ENCODE measurements around the gene KRTAP12-1.

Gene KRTAP12-1

GRCh38 chr21:44684483-44684882, 2.5 kb upstream of the KRTAP12-1 start:
- Histone ChIP-seq H3K9ac (ENCODE audit: low read depth, low read length, poor library complexity, severe bottlenecking) (no peak overlapping the region), H2AFZ (ENCODE audit: low read length) (no peak overlapping the region), H3K79me2 (ENCODE audit: insufficient read depth, low read length) (no peaks in the 10 kb centered on the region), H3K4me2 (ENCODE audit: low read depth, low read length, poor library complexity, severe bottlenecking) (no peak overlapping the region), H3K9me3 (ENCODE audit: insufficient read depth, low read depth, low read length) (no peaks in the 10 kb centered on the region), H3K27me3 (ENCODE audit: insufficient read depth, low read length, poor library complexity, severe bottlenecking) (no peaks in the 10 kb centered on the region), H3K9me2 (replicated peaks; ENCODE audit: low read depth, low read length) (no peaks in the 10 kb centered on the region), H4K20me1 (ENCODE audit: insufficient read depth, low read length, poor library complexity, severe bottlenecking) (no peaks in the 10 kb centered on the region), H3F3A (ENCODE audit: low read depth) (no peaks in the 10 kb centered on the region), H3K36me3 (ENCODE audit: insufficient read depth, low read length) (no peaks in the 10 kb centered on the region), H3K4me3 (ENCODE audit: low read length, poor library complexity, severe bottlenecking) (no peak overlapping the region), H3K4me1 (ENCODE audit: insufficient read depth, low read length, poor library complexity, severe bottlenecking) (no peaks in the 10 kb centered on the region)
- TF ChIP-seq EZH2phosphoT487 (IDR thresholded peaks at IDR 0.05; ENCODE audit: borderline replicate concordance) (no peak), CTCF (conservative IDR thresholded peaks at IDR 0.05; ENCODE audit: low read length) (no peak)

- Histone ChIP-seq H3K27me3 (ENCODE audit: insufficient read depth, low read length, poor library complexity, severe bottlenecking) (no peaks in the 10 kb centered on the region), H3F3A (ENCODE audit: low read depth) (no peaks in the 10 kb centered on the region), H3K36me3 (ENCODE audit: insufficient read depth, low read length) (no peaks in the 10 kb centered on the region), H3K9ac (ENCODE audit: low read depth, low read length, poor library complexity, severe bottlenecking) (no peak overlapping the region), H4K20me1 (ENCODE audit: insufficient read depth, low read length, poor library complexity, severe bottlenecking) (no peaks in the 10 kb centered on the region), H3K4me3 (ENCODE audit: low read length, poor library complexity, severe bottlenecking) (no peak overlapping the region), H3K79me2 (ENCODE audit: insufficient read depth, low read length) (no peaks in the 10 kb centered on the region), H3K9me3 (ENCODE audit: insufficient read depth, low read depth, low read length) (no peaks in the 10 kb centered on the region), H3K4me1 (ENCODE audit: insufficient read depth, low read length, poor library complexity, severe bottlenecking) (no peaks in the 10 kb centered on the region), H3K9me2 (replicated peaks; ENCODE audit: low read depth, low read length) (no peaks in the 10 kb centered on the region), H2AFZ (ENCODE audit: low read length) (no peak overlapping the region), H3K4me2 (ENCODE audit: low read depth, low read length, poor library complexity, severe bottlenecking) (no peak overlapping the region)
- TF ChIP-seq EZH2phosphoT487 (IDR thresholded peaks at IDR 0.05; ENCODE audit: borderline replicate concordance) (no peak), CTCF (conservative IDR thresholded peaks at IDR 0.05; ENCODE audit: low read length) (no peak)
Measured at GRCh38 chr21:44684077-44684476, 2.1 kb upstream of the KRTAP12-1 start.

GRCh38 chr21:44682580-44683151, 703 bp upstream of the KRTAP12-1 start:
- Histone ChIP-seq H3K27me3 (ENCODE audit: insufficient read depth, low read length, poor library complexity, severe bottlenecking) (no peaks in the 10 kb centered on the region), H3F3A (ENCODE audit: low read depth) (no peaks in the 10 kb centered on the region), H3K36me3 (ENCODE audit: insufficient read depth, low read length) (no peaks in the 10 kb centered on the region), H3K4me1 (ENCODE audit: insufficient read depth, low read length, poor library complexity, severe bottlenecking) (no peaks in the 10 kb centered on the region), H3K9me3 (ENCODE audit: insufficient read depth, low read depth, low read length) (no peaks in the 10 kb centered on the region), H3K4me3 (ENCODE audit: low read length, poor library complexity, severe bottlenecking) (no peak overlapping the region), H3K79me2 (ENCODE audit: insufficient read depth, low read length) (no peaks in the 10 kb centered on the region), H3K9ac (ENCODE audit: low read depth, low read length, poor library complexity, severe bottlenecking) (no peak overlapping the region), H3K9me2 (replicated peaks; ENCODE audit: low read depth, low read length) (no peaks in the 10 kb centered on the region), H2AFZ (ENCODE audit: low read length) (no peak overlapping the region), H3K4me2 (ENCODE audit: low read depth, low read length, poor library complexity, severe bottlenecking) (no peak overlapping the region), H4K20me1 (ENCODE audit: insufficient read depth, low read length, poor library complexity, severe bottlenecking) (no peaks in the 10 kb centered on the region)
- TF ChIP-seq CTCF (conservative IDR thresholded peaks at IDR 0.05; ENCODE audit: low read length), result no peak
- TF ChIP-seq EZH2phosphoT487 (IDR thresholded peaks at IDR 0.05; ENCODE audit: borderline replicate concordance), result no peak
